ENCODE measurements around the gene TMPRSS9.
A peak's percentile ranks its signal among the peaks of the same experiment; 100 is the strongest.
"Not testable (repeated sequence)": the region's sequence is repeated elsewhere in the genome, so short reads cannot be mapped to it uniquely, and the experiment has no call there.

The TMPRSS9 gene

GRCh38 chr19:2362970-2363300 is 2.9 kb downstream of the TMPRSS9 start:
- DNase-seq = no peak

GRCh38 chr19:2363419-2363818 is 3.4 kb downstream of the TMPRSS9 start:
- no peak for DNase-seq

GRCh38 chr19:2365201-2365970 is 5.3 kb downstream of the TMPRSS9 start:
- no peak for DNase-seq

GRCh38 chr19:2371656-2372055 is 11.6 kb downstream of the TMPRSS9 start:
- DNase-seq = no peak

GRCh38 chr19:2372076-2372612 is 12.1 kb downstream of the TMPRSS9 start:
- no peak for DNase-seq

GRCh38 chr19:2374808-2375207 is 14.7 kb downstream of the TMPRSS9 start:
- no peak for DNase-seq

- no peak for DNase-seq
Observed at GRCh38 chr19:2375353-2376121, 15.5 kb downstream of the TMPRSS9 start.

GRCh38 chr19:2376784-2377519 is 16.9 kb downstream of the TMPRSS9 start:
- DNase-seq = no peak

GRCh38 chr19:2380567-2380966 is 20.5 kb downstream of the TMPRSS9 start:
- DNase-seq = no peak

- no peak for DNase-seq
Observed at GRCh38 chr19:2381148-2381820, 21.2 kb downstream of the TMPRSS9 start.

- no peak for DNase-seq
Observed at GRCh38 chr19:2382530-2383222, 22.6 kb downstream of the TMPRSS9 start.

GRCh38 chr19:2385053-2385721 is 25.1 kb downstream of the TMPRSS9 start:
- peak; percentile 35 for DNase-seq

- no peak for DNase-seq
Observed at GRCh38 chr19:2387367-2388288, 27.6 kb downstream of the TMPRSS9 start.

GRCh38 chr19:2389594-2389993 is 29.5 kb downstream of the TMPRSS9 start:
- no peak for DNase-seq

- DNase-seq = peak; percentile 29
Observed at GRCh38 chr19:2391118-2391725, 31.2 kb downstream of the TMPRSS9 start.

GRCh38 chr19:2392366-2392765 is 32.3 kb downstream of the TMPRSS9 start:
- DNase-seq = no peak

GRCh38 chr19:2392899-2393298 is 32.8 kb downstream of the TMPRSS9 start:
- DNase-seq = not testable (repeated sequence)

- no peak for DNase-seq
Observed at GRCh38 chr19:2394054-2394441, 34.0 kb downstream of the TMPRSS9 start.

- no peak for DNase-seq
Observed at GRCh38 chr19:2394442-2395292, 34.6 kb downstream of the TMPRSS9 start.
